IMR-90 (cell line): ENCODE measurements around the gene ITPR3.

Source experiments
- BHLHE40 ChIP-seq: fragments of 150-350 bp; IDR thresholded peaks from 2 replicates; pipeline ENCODE4 v1.6.1; 2016; ENCODE audit warnings: mild to moderate bottlenecking, low read depth, low read length
- CTCF ChIP-seq: conservative IDR thresholded peaks from 2 replicates; pipeline ENCODE4 v1.5.1; 2012; ENCODE audit warnings: mild to moderate bottlenecking, low read depth, low read length, improper control_type of control experiment
- MAFK ChIP-seq: IDR thresholded peaks from 2 replicates; pipeline ENCODE4 v1.6.1; 2012; ENCODE audit warnings: low read depth, low read length, improper control_type of control experiment
- MXI1 ChIP-seq: IDR thresholded peaks from 2 replicates; pipeline ENCODE4 v1.6.1; 2012; ENCODE audit warnings: low read depth, mild to moderate bottlenecking, low read length, moderate library complexity, borderline replicate concordance
- POLR2A ChIP-seq: IDR thresholded peaks from 2 replicates; pipeline ENCODE4 v1.6.1; 2012; ENCODE audit warnings: mild to moderate bottlenecking, low read depth, low read length
- RAD21 ChIP-seq: IDR thresholded peaks from 2 replicates; pipeline ENCODE4 v1.6.1; 2012; ENCODE audit warnings: low read length, improper control_type of control experiment

DNA sequence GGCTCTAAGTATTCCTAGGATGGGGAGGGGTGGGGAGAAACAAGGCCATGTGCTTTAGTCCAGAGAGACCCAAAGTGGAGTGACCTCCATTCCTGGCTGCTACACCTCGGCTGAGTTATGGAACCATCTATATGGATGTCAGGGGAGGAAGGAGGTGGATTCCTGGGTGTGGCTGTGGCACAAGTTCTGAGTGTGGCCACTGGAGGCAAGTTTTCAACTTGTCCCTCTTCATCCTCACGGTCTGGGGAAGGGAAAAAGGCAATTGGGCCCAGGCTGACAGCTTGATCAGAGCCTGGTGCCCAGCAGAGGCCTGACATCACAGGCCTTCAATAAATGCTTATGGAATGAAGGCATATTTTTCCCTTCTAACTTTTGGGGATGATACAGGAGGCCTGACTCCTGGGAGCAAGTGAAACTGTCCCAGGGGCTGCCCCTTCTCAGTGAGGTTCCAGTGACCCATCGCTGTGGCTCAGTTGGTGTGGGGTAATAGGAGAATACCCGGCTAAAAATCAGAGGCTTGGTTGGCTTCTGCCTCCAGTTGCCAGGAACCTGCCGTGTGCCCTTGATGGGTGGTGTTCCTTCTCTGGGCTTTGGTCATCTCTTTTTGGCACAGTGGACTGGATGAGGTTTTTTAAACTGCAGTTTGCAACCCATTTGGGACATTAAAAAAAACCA is 1.8 kb upstream of the ITPR3 start:
- no peak for TF ChIP-seq POLR2A
- TF ChIP-seq CTCF, result no peak
- TF ChIP-seq MAFK, result no peak
- TF ChIP-seq RAD21, result no peak
- TF ChIP-seq BHLHE40, result no peak
- TF ChIP-seq MXI1, result no peak
